HEK293 (cell line): ENCODE data around the gene EYS.

Source experiments
- BCL11A ChIP-seq: fragments of 450-650 bp; formaldehyde crosslinking; IDR thresholded peaks from 2 replicates; pipeline ENCODE4 v1.5.1; 2016; ENCODE audit warnings: low read depth, missing biosample characterization, missing genetic modification characterization
- CTCF ChIP-seq: fragments of 450-650 bp; formaldehyde crosslinking; IDR thresholded peaks from 2 replicates; pipeline ENCODE4 v1.5.1; 2016; ENCODE audit warnings: missing biosample characterization, missing genetic modification characterization
- MYNN ChIP-seq: fragments of 450-650 bp; formaldehyde crosslinking; IDR thresholded peaks from 2 replicates; pipeline ENCODE4 v1.5.1; 2016; ENCODE audit warnings: missing biosample characterization, missing genetic modification characterization, borderline replicate concordance
- PATZ1 ChIP-seq: fragments of 450-650 bp; formaldehyde crosslinking; IDR thresholded peaks from 2 replicates; pipeline ENCODE4 v1.5.1; 2016; ENCODE audit warnings: missing biosample characterization, missing genetic modification characterization
- SALL2 ChIP-seq: fragments of 450-650 bp; formaldehyde crosslinking; IDR thresholded peaks from 2 replicates; pipeline ENCODE4 v1.5.0; 2017; ENCODE audit warnings: missing biosample characterization, mild to moderate bottlenecking, missing genetic modification characterization, borderline replicate concordance
- YY1 ChIP-seq: fragments of 450-650 bp; formaldehyde crosslinking; IDR thresholded peaks from 2 replicates; pipeline ENCODE4 v1.5.1; 2018; ENCODE audit warnings: missing biosample characterization, missing genetic modification characterization
- ZNF184 ChIP-seq: fragments of 450-650 bp; IDR thresholded peaks from 2 replicates; pipeline ENCODE4 v1.5.1; 2018; ENCODE audit warnings: missing biosample characterization, mild to moderate bottlenecking, missing genetic modification characterization
- ZNF239 ChIP-seq: fragments of 450-650 bp; formaldehyde crosslinking; IDR thresholded peaks from 2 replicates; pipeline ENCODE4 v1.5.1; 2016; ENCODE audit warnings: missing biosample characterization, missing genetic modification characterization
- ZNF596 ChIP-seq: fragments of 450-650 bp; IDR thresholded peaks from 2 replicates; pipeline ENCODE4 v1.5.0; 2018; ENCODE audit warnings: missing biosample characterization, mild to moderate bottlenecking, missing genetic modification characterization, moderate library complexity
- ZNF664 ChIP-seq: fragments of 450-650 bp; formaldehyde crosslinking; IDR thresholded peaks from 2 replicates; pipeline ENCODE4 v1.5.1; 2016; ENCODE audit warnings: missing biosample characterization, missing genetic modification characterization
- ZNF747 ChIP-seq: fragments of 450-650 bp; formaldehyde crosslinking; IDR thresholded peaks from 2 replicates; pipeline ENCODE4 v1.5.1; 2016; ENCODE audit warnings: missing biosample characterization, missing genetic modification characterization
- TF ChIP-seq, protein P1 (sequence below): sonication (generic); formaldehyde crosslinking; IDR thresholded peaks from 2 replicates; pipeline ENCODE4 v1.8.1; 2022; ENCODE audit warnings: mild to moderate bottlenecking, moderate library complexity, missing genetic modification reagents

DNA sequence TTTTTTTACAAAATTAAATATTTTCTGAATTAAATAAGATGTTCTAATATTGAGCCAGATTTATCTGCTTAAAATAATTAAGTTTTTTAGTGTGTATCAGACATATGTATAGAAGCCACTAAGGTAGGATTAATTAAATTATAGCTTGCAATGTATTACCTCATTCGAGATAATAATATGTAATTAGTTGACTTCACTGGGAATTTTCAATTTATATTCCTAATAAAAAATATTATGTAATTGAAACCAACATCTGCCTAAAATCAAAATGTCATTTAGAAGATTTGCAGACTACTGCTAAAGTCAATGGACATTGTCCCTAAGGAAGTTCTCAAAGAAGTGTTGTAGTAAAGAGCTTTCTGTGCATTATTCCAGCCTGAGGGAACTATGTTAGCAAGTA is 254.7 kb downstream of the EYS start:
- TF ChIP-seq MYNN (tag by site-specific recombination) (no peak), ZNF239 (tag by site-specific recombination) (no peak), CTCF (tag by site-specific recombination) (no peak), YY1 (tag by site-specific recombination) (no peak), ZNF596 (tag by site-specific recombination) (no peak), SALL2 (tag by site-specific recombination) (no peak), ZNF184 (tag by site-specific recombination) (no peak), ZNF747 (no peak), BCL11A (tag by site-specific recombination) (no peak), PATZ1 (tag by site-specific recombination) (no peak), ZNF664 (tag by site-specific recombination) (no peak)
- TF ChIP-seq, protein P1, sequence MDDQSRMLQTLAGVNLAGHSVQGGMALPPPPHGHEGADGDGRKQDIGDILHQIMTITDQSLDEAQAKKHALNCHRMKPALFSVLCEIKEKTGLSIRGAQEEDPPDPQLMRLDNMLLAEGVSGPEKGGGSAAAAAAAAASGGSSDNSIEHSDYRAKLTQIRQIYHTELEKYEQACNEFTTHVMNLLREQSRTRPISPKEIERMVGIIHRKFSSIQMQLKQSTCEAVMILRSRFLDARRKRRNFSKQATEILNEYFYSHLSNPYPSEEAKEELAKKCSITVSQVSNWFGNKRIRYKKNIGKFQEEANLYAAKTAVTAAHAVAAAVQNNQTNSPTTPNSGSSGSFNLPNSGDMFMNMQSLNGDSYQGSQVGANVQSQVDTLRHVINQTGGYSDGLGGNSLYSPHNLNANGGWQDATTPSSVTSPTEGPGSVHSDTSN (CRISPR knock-in tag): no peak
